Neural crest cell (in vitro differentiated cells): ENCODE measurements around the gene TAF6. TPM values are rescaled to one million over a fixed set of nuclear protein-coding genes. Genes with fewer than 3 reads are reported as not detected.
"Not testable (repeated sequence)": the region's sequence is repeated elsewhere in the genome, so short reads cannot be mapped to it uniquely, and the experiment has no call there.

Source experiments
- DNase-seq: peaks from one replicate; pipeline ENCODE4 v3.0.0; 2021; ENCODE audit warnings: low read depth, mixed read lengths, low spot score
- H3K27ac Mint-ChIP-seq: one replicate; pipeline ENCODE4 v1.8.0; 2021; ENCODE audit warnings: mild to moderate bottlenecking, mixed read lengths; ENCODE audit not compliant: unreplicated experiment
- H3K27me3 Mint-ChIP-seq: 2 replicates; pipeline ENCODE4 v1.8.0; 2021; ENCODE audit warnings: low read depth, mild to moderate bottlenecking, mixed read lengths
- H3K36me3 Mint-ChIP-seq: 2 replicates; pipeline ENCODE4 v1.8.0; 2021; ENCODE audit warnings: low read depth, mild to moderate bottlenecking, mixed read lengths
- H3K4me1 Mint-ChIP-seq: 2 replicates; pipeline ENCODE4 v1.8.0; 2021; ENCODE audit warnings: mixed read lengths
- H3K4me3 Mint-ChIP-seq: one replicate; pipeline ENCODE4 v1.8.0; 2021; ENCODE audit warnings: mild to moderate bottlenecking, mixed read lengths
- H3K9me3 Mint-ChIP-seq: 2 replicates; pipeline ENCODE4 v1.8.0; 2021; ENCODE audit warnings: mixed read lengths
- total RNA-seq: library from RNA; stranded (reverse); gene quantifications from 2 replicates; pipeline ENCODE4 v1.2.1, GENCODE V29; 2021
- TF ChIP-seq, protein P1 (sequence below): fragments of 200-600 bp; sonication (generic); conservative IDR thresholded peaks from 2 replicates; pipeline ENCODE4 v1.5.0; 2021; ENCODE audit warnings: antibody characterized with exemption, mild to moderate bottlenecking

TAF6 gene
- total RNA-seq, 1 donor from 2014 or later = 88.9 TPM

DNA sequence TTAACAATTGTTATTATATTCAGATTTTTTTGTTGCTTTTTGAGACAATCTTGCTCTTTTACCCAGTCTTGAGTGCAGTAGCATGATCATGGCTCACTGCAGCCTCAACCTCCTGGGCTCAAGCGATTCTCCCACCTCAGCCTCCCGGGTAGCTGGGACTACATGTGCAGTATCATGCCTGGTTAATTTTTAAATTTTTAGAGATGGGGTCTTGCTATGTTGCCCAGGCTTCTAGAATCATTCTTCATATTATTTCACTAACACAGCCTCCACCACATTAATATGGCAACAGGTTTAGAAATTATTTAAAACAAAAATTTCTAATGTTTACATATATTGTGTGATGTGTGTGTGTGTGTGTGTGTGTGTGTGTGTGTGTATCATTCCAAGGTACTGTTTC, 28.1 kb upstream of the TAF6 start:
- TF ChIP-seq, protein P1, sequence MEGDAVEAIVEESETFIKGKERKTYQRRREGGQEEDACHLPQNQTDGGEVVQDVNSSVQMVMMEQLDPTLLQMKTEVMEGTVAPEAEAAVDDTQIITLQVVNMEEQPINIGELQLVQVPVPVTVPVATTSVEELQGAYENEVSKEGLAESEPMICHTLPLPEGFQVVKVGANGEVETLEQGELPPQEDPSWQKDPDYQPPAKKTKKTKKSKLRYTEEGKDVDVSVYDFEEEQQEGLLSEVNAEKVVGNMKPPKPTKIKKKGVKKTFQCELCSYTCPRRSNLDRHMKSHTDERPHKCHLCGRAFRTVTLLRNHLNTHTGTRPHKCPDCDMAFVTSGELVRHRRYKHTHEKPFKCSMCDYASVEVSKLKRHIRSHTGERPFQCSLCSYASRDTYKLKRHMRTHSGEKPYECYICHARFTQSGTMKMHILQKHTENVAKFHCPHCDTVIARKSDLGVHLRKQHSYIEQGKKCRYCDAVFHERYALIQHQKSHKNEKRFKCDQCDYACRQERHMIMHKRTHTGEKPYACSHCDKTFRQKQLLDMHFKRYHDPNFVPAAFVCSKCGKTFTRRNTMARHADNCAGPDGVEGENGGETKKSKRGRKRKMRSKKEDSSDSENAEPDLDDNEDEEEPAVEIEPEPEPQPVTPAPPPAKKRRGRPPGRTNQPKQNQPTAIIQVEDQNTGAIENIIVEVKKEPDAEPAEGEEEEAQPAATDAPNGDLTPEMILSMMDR = no peak
- Mint-ChIP-seq H3K9me3 (no peaks in the 10 kb centered on the region), H3K36me3 (peaks cover 4% of the 10 kb centered on the region), H3K4me1 (peaks cover 21% of the 10 kb centered on the region), H3K27me3 (no peaks in the 10 kb centered on the region), H3K27ac (no peak overlapping the region), H3K4me3 (no peak overlapping the region)
- DNase-seq = no peak

DNA sequence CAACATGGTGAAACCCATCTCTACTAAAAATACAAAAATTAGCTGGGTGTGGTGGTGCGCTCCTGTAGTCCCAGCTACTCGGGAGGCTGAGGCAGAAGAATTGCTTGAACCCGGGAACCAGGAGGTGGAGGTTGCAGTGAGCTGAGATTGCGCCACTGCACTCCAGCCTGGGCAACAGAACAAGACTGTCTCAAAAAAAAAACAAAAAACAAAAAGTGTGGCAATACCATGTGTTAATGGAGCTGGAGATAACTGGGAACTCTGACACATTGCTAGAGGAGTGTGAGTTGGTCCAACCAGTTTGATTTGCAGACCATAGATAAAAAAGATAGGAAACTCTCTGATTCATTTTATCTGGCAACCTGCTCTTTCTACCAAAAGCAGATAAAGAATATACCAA, 27.2 kb upstream of the TAF6 start:
- not testable (repeated sequence) for DNase-seq, H3K27me3 Mint-ChIP-seq, H3K27ac Mint-ChIP-seq, H3K9me3 Mint-ChIP-seq, H3K36me3 Mint-ChIP-seq, H3K4me3 Mint-ChIP-seq
- peaks cover 20% of the 10 kb centered on the region for H3K4me1 Mint-ChIP-seq

DNA sequence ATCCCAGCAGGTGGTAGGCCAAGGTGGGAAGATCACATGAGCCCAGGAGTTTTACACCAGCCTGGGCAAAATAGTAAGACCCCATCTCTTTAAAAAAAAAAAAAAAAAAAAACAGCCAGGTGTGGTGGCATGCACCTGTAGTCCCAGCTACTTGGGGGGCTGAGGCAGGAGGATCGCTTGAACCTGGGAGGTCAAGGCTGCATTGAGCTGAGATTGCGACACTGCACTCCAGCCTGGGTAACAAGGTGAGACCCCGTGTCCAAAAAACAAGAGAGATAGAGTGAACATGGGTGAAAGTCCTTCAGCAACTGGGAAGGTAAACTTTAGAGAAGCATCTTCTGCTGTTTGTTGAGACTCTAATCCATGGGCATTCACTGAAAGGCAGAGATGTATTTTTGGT, 23.3 kb upstream of the TAF6 start:
- no peaks in the 10 kb centered on the region for H3K9me3 Mint-ChIP-seq
- H3K36me3 Mint-ChIP-seq = no peaks in the 10 kb centered on the region
- TF ChIP-seq, protein P1 = no peak
- H3K27ac Mint-ChIP-seq = no peak overlapping the region
- H3K4me1 Mint-ChIP-seq = no peaks in the 10 kb centered on the region
- no peak overlapping the region for H3K4me3 Mint-ChIP-seq
- DNase-seq = no peak
- no peaks in the 10 kb centered on the region for H3K27me3 Mint-ChIP-seq

GRCh38 chr7:100141555-100141949, 22.4 kb upstream of the TAF6 start:
- H3K27ac Mint-ChIP-seq = no peak overlapping the region
- TF ChIP-seq, protein P1 = no peak
- H3K4me3 Mint-ChIP-seq = no peak overlapping the region
- H3K4me1 Mint-ChIP-seq = no peaks in the 10 kb centered on the region
- H3K9me3 Mint-ChIP-seq = no peaks in the 10 kb centered on the region
- no peaks in the 10 kb centered on the region for H3K27me3 Mint-ChIP-seq
- no peaks in the 10 kb centered on the region for H3K36me3 Mint-ChIP-seq
- DNase-seq = no peak

DNA sequence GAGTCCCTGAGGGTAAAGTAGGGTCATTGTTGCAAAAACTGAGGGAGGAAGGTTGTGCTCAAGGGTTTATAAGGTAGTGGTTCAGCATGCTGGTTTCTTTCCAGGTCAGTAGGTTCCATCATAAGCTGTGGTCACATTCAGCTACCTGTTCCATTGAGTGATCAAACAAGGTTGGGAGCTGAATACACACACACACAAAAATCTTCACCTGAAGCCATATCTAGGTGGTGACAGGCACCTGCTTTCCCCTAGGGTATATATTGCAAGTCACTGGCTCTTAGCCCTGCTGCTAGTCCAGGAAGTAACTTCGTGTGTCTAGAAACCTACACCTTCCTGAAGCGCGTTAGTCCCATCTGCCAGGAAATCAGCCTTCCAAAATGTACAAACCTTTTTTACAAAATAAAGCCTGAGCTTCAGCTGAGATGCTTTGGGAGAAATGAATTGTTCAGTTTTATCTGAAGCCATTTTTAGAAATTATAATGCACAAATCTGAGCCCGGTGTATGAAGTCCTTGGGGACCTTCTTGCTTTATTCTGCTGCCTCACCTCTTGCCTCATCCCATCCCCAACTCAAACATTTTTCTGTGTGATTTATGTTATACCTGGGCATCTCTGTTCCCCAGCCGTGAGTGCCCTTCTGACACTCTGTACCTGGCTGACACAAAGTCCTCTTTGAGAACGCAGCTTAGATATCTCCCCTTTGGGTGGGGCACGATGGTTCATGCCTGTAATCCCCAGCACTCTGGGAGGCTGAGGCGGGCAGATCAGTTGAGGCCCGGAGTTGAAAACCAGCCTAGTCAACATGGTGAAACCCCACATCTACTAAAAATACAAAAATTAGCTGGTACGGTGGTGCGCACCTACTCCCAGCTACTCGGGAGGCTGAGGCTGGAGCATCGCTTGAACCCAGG, 18.9 kb upstream of the TAF6 start:
- no peak for DNase-seq
- H3K36me3 Mint-ChIP-seq = no peaks in the 10 kb centered on the region
- no peak overlapping the region for H3K27ac Mint-ChIP-seq
- no peaks in the 10 kb centered on the region for H3K4me1 Mint-ChIP-seq
- H3K9me3 Mint-ChIP-seq = no peaks in the 10 kb centered on the region
- TF ChIP-seq, protein P1 = no peak
- no peak overlapping the region for H3K4me3 Mint-ChIP-seq
- no peaks in the 10 kb centered on the region for H3K27me3 Mint-ChIP-seq

GRCh38 chr7:100132697-100133151, 13.6 kb upstream of the TAF6 start:
- H3K27me3 Mint-ChIP-seq = peaks cover 9% of the 10 kb centered on the region
- H3K4me1 Mint-ChIP-seq = peaks cover 14% of the 10 kb centered on the region
- no peaks in the 10 kb centered on the region for H3K9me3 Mint-ChIP-seq
- H3K27ac Mint-ChIP-seq = peak overlapping the region; percentile 1
- peak overlapping the region; percentile 66 for H3K4me3 Mint-ChIP-seq
- H3K36me3 Mint-ChIP-seq = no peaks in the 10 kb centered on the region
- TF ChIP-seq, protein P1 = peak; percentile 91
- peak; percentile 63 for DNase-seq
